HG02970 (cell line): ENCODE data around the gene ABCC2.
"Not testable (repeated sequence)": the region's sequence is repeated elsewhere in the genome, so short reads cannot be mapped to it uniquely, and the experiment has no call there.

Experiments used
- ATAC-seq: cut with Tn5 transposase; IDR thresholded peaks from one replicate; pipeline ENCODE4 v1.9.1; 2021; ENCODE audit warnings: mild to moderate bottlenecking, moderate library complexity, moderate number of reproducible peaks; ENCODE audit not compliant: unreplicated experiment, low FRiP score

Gene ABCC2

DNA sequence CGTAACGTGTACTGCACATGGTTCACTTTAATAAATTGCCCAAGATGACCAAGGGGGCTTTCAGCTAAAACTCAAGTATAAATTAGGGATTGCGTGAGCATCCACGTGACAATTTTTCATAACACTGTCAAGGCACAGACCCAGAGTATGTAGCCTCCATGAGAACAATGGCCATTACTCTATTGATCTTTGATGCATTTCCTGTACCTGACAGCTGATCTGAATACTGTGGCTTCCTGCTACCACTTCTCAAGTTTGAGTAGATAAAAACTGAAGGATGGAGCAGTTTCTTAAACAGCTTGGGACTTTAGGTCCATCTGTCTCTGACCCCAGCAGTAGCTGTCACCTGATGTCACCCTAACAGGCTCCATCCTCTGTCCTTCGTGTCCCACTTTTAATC is 98.9 kb downstream of the ABCC2 start:
- no peak for ATAC-seq

DNA sequence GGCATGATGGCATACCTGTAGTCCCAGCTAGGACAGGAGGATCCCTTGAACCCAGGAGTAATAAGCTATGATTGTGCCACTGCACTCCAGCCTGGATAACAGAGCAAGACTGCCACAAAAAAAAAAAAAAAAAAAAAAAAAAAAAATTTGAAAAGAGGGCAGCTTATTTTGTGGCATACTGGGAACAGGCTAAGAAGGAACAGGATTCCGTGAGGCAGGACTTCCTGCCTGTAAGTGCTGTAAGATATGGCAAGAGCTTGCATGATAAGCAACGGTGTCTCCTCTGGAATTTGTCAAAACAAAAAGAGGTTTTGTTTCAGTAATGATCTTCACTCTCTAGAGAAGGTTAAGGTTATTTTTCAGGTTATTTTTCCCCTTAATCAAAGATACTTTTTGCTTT is 101.1 kb downstream of the ABCC2 start:
- ATAC-seq = no peak

DNA sequence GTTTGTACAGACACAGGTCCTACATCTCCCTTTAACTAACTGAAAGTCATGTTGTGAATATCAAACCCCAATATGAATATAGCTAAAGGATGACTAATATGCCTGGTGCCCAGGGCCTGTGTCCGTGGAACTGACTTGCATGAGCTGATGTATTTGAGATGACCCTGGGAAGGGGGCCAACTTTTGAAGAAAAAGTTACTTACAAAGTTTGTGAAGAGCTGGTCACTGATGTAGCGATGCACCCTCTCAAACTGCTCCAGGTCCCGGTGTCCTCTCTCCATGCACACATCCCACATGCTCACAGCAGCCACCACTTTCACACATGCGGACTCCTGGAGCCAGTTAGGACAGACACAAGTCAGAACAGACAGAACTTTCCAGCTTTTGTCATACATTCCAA is 106.2 kb downstream of the ABCC2 start:
- ATAC-seq = no peak

DNA sequence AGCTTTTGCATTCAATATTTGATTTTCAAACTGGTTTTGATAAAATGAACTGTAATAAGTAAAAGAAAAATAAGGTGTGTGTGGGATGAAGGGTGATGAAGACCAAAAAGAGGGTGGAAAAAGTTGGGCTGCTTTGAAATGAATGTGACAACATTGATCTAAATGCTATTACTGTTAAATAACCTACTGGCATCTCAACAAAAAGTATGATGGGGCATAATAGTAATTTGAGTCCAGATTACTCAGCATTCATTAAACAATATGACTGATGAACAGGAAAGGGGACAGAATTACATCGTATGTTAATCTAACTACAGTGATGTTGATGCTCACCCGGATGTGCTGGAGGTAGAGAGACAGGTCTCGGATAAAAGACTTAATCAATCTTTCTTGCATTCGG is 112.2 kb downstream of the ABCC2 start:
- no peak for ATAC-seq

DNA sequence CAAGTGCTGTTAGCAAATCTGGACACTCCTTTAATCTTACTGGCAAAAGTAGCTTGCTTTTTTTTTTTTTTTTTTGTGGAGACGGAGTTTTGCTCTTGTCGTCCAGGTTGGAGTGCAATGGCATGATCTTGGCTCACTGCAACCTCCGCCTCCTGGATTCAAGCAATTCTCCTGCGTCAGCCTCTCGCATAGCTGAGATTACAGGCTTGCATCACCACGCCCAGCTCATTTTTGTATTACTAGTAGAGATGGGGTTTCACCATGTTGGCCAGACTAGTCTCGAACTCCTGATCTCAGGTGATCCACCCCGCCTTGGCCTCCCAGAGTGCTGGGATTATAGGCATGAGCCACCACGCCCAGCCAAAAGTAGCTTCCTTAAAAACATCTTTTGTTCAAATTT is 112.6 kb downstream of the ABCC2 start:
- not testable (repeated sequence) for ATAC-seq

DNA sequence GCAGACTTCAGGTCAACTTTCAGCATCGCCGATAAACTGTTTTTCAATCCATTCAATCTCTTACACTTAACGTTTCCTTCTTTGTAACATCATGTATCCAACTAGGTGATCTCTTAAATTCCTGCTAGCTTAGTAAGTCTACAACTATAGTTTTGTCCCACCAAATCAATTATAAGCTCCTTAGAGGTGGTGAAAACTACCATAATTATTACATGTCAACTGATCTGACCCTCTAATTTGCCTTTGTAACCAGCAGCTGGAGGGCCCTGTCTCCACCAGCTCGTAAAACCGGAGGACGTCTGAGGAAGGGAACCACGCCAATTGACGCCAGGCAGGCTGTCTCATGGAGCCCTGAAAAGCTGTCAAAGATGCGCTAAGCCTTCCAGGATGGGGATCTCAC is 113.4 kb downstream of the ABCC2 start:
- ATAC-seq = no peak
